ENCODE data around the gene GTF2F2.

The GTF2F2 gene

DNA sequence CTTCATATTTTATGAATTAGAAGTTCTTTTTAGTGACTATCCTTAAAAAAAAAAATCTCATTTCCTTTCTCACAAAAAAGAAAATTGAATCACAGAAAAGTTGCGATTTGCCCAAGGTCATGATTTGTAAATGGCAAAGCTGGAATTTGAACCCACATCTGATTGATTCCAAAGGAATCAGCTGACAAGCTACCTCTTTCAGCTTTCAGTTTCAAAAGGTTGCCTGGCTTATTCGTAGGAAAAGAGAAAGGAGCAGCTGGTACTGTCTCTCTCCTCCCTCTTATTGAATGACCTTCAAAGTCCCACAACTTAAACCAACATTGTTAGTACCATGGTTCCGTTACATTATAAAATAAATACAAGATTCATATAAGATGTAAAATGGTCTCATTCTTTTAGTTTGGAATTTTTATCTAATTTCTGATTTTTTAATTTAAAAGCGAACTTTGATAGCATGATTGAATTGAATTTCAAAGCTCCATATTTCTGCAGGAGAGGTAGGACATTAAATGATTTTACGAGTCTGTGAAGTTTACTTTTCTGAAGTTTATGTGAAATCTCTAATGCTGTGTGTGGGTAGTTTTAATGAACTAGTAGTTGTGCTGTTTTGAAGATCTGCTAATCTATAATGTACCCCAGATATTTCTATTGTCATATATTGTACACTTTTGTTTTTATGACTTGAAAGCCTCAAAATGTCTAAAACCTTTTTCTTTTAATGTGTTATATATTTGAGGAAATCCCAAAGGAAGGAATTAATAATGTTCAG lies 99.0 kb downstream of the GTF2F2 start:
- no peak for DNase-seq

DNA sequence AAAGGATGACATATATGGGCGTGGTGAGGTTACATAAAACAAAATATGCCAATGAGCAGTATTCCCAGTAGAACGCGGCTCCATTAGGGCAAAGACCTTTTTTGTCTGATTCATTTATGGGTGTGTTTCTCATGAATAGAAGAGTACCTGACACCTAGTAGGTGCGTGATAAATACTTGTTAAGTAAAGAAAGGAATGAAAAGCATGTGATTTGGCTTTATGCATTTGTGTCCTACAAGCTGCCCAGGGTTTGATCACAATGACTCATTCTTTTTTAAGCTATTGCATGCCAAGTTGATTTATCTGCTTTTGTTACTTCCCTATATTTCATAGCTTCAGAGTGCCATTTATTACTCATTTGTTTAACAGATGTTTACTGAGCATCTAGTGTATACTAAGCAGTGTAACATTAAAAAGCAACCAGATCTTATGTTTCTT lies 99.6 kb downstream of the GTF2F2 start:
- peak; percentile 90 for DNase-seq

DNA sequence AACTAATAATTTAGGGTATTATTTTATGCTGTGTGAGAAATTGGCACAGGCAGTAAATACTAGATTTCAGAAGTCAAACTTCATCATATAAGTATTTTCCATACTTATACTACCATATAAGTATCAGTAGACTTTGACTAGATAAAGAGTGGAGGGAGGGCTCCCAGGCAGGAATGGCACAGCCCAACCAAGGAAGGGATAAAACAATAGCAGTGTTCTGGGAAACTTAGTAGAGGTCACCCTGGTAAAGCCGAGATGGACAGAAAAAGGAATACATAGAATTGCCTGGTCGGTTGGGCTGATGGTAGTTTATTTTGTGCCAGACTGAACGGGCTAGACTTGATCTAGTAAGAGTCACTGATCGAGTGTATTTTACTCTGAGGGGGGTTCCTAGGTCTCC lies 100.1 kb downstream of the GTF2F2 start:
- no peak for DNase-seq

DNA sequence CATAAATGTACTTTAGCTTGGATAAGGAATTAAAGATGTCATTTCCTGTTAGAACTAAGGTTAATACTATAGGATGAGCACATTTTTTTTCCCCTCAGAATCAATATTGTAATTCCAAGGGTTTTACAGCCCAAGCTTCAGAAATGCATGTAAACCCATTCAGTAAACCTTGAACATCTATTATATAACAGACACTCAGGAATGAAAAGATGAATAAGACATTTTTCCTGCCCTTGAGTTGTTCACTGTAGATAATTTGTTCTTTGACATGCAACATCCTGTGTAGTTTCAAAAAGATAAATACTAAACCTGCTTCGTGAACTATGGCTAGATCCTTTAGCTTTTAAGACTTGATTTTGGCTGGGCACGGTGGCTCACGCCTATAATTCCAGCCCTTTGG lies 102.2 kb downstream of the GTF2F2 start:
- no peak for DNase-seq

DNA sequence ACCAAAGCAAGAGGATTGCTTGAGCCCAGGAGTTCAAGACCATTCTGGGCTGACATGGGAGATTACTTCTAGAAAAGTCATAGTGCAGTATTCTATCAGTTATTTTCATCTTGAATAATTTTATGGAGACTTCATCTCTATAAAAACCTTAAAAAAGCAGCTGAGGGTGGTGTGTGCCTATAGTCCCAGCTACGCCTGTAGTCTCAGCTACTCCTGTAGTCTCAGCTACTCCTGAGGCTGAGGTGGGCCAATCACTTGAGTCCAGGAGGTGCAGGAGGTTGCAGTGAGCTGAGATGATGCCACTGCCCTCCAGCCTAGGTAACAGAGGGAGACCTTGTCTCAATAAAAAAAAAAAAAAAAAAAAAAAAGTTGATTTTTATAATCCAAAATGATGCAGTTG lies 102.6 kb downstream of the GTF2F2 start:
- DNase-seq, result no peak

DNA sequence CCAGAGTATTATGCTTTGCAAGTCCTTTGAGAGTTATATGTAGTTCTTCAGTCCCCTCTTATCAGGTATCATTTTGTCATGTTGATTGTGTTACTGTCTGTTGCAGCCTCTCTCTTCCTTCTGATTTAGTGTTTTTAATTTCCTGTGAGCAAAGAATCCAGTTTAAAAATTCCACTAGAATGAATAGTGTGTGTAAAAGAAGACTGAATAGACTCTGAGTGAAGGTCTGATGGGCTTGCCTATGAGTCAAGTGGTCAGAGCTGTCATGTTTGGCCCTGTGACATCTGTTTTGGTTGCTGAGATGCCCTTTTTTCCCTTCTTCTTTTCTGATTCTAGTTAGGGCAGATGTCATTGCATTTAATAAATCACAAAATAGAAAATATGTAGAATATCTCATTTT lies 103.9 kb downstream of the GTF2F2 start:
- peak; percentile 39 for DNase-seq

DNA sequence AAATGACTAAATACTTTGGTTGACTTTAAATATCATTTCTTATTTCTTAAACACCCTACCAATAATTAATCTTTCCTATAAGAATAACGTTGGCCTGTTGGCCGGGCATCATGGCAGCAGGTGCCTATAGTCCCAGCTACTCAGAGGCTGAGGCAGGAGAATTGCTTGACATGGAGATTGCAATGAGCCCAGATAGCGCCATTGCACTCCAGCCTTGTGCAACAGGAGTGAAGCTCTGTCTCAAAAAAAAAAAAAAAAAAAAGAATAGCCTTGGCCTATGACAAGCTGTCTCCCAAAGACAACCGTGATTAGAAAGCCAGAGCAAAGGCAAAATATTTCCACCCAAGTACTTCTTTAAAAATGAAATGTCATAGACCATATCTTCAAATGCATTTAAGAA lies 105.1 kb downstream of the GTF2F2 start:
- DNase-seq, result no peak

DNA sequence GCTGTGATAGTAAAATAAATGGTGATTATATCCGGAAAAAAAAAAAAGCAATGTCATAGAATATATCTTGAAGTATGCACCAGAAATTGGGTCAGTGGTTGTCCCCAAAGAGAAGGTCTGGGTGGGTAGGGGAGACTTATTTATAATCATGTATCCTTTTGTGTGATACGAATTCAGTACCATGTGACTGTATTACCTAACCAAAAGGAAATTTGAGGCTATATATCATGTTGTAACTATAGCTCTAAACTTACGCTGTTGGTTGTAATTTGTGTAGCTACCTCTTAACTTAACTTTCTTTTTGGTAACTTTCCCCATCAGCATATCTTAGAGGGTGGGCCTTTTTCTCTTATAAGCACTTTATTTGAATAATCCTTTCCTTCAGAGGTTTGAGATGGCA lies 105.7 kb downstream of the GTF2F2 start:
- no peak for DNase-seq

DNA sequence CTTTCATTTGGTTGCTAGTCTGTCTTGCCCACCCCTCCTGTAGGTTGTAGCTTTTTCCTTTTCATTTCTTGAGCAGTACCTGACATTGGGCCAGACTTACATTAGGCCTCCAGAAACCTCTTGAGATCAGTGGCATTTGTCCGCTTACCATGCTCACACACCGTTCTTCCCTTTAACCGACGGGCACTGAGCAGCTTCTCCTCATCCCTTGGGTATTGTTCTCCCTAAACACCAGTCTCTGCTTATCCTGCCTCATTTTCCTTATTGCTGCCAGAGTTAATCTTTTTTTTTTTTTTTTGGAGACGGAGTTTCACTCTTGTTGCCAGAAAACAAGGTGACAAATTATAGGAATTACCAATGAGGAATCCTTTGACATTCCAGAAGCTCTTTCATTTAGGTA lies 107.7 kb downstream of the GTF2F2 start:
- no peak for DNase-seq

DNA sequence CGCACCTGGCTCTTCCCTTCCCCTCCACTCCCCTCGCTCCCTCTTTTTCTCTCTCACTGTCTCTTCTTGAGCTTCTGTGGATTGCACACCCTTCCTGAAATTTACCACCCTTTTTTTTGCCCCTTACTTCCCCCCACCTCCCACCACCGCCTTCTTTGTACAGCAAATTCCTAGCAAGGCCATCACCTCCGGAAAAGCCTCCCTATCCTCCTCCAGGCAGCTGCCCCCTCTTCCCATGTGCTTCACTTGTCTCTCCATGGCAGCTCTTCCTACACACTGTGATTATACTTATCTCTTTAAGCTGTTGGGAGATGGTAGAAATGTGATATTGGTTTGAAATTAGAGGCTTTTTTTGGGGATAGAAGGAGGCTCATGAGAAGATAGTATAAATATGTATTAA lies 108.9 kb downstream of the GTF2F2 start:
- DNase-seq, result no peak

DNA sequence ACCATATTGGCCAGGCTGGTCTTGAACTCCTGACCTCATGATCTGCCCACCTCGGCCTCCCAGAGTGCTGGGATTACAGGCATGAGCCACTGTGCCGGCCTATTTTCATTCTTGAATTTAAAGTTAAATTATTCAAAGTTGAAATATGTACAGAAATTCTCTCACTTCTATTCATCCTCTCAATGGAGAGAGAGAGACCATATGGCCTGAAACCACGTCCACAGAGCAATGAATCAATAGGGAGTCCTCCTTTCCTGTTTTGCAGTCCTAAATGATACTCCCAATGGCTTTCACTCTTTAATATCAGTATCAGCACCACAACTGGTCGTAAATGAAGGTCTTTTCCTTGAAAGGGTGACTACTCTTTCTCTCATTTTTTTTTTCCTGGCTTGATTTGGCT lies 111.0 kb downstream of the GTF2F2 start:
- peak; percentile 39 for DNase-seq

DNA sequence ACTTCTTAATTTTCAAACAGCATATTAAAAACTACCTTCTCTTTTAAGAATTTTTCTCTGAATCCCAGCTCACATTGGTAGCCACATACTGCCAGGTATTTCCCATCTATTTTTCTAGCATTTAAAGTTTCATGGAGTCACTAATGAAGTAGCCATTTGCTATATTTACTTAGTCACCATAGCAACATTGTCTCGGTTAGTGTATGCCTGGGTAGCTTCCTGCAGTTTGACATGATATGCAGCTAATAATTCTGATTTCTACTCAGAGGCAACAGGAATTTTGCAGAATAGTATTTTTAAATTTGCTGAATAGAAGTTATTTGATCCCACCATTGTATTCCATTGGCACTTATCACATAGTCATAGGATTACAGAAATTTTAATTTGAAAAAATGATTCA lies 111.4 kb downstream of the GTF2F2 start:
- peak; percentile 37 for DNase-seq

DNA sequence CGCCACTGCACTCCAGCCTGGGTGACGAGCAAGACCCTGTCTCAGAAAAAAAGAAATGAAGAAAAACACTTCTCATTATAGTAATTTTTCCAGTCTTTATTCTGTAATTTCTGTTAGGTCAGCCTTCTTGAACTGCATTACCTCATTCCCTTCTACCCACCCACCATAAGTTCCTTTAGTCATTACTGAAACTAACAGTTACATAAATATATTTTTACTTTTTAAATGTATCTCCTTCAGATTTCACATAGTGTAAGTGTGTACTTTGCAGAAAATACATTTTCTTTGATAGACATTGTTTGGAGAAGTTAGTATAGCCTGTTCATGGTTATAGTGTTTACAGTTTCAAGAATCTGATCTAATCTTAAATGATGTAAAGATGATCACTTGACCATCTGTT lies 112.3 kb downstream of the GTF2F2 start:
- no peak for DNase-seq

DNA sequence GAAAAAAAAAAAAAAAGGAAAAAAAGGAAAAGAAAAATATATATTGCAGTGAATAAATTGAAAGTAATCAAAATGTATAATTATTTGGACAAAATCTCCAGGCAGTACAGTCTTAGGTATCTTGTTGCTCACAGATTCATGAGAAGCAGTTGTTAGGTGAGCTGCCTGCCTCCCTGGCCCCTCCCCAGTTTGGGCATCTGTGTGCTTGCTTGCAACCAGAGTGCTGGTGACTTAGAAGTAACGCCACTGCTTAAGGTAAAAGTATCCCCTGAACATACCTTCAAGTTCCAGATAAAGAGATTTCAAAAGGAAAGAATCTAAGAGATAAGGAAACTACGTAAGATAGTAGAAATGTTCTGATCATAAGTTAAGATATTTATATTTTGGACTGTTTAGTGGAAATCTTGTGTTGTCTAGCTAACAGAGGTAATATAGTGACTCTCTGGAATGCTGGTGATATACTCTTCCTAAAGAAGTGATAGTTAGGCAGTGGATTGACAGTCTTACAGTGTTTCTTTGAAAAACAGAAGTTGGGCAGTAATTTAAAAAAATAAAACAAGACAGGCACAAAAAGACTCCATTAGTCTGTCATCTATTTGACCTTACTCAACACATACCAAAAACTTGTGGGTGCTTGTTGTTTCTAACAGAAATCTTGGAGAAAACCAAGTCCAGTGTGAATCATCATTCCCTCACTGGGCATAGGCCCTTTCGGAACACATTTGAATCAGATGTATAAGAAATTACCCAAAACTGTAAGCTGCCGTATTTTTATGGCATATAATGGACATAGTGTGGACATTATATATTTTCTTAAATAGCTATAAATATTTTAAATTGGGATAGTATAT lies 118.9 kb downstream of the GTF2F2 start:
- peak; percentile 68 for DNase-seq

DNA sequence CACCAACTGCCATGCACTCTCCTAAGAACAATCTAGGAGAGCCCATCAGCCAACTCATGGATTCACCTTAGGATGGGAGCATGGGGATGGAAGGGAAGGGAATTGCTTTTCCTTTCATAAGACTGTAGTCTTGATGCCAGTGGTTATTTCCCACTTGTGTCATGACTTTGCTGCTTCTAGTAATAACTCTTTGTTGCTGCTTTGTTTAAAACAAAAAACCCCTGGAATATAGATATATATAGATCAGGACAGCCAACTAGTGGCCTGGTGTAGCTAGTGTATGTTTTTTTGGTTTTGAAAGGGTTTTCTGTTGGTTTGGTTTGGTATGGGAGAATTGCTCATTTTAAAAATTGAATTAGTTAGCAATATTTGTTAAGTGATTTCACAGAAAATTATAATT lies 119.8 kb downstream of the GTF2F2 start:
- DNase-seq, result peak; percentile 35

DNA sequence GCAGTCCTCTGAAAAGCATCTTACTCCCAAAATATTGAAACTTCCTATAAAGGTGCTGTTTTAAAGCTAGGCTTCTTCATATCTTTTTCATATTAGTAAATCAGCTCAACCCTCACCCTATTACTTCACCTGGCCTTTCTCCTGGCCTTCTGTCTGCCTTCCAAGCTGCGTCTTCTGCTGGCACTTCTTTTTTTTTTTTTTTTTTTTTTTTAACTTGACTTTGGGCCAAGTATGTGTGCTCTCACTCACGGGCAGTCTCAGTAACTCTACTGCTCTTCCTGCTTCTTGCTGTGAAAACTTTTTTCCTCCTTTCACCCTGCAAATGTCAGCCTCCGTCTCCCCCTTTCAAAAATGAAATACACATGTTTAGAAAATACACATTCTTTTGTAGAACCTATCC lies 121.8 kb downstream of the GTF2F2 start:
- peak; percentile 44 for DNase-seq

DNA sequence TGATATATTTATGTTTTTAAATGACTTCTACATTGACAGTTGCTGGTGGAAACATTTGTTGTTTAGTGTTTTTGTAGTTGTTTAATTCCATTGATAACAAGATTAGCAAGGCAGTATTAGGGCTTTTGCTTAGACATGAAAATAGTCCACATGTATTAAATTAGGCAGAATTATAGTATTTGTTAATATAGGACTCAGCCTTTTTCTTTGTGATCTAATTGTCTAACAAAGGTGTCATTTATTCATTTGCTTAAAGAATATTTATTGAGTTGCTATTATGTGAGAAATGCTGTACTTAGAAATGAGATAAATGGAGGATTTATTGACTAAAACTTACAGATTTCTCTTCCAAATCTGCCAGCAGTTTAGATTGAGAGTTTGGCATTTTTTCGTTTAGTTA lies 122.2 kb downstream of the GTF2F2 start:
- DNase-seq, result no peak

DNA sequence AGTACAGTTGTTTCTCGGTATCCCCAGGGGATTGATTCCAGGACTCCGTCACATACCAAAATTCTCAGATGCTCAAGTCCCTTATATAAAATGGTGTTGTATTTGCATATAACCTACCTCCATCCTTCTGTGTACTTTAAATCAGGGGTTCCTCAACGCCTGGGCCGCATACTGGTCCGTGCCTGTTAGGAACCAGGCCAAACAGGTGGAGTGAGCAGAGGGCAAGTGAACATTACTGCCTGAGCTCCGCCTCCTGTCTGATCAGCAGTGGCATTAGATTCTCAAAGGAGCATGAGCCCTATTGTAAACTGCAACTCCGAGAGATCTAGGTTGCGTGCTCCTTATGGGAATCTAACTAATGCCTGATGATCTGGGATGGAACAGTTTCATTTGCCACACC lies 122.8 kb downstream of the GTF2F2 start:
- no peak for DNase-seq

DNA sequence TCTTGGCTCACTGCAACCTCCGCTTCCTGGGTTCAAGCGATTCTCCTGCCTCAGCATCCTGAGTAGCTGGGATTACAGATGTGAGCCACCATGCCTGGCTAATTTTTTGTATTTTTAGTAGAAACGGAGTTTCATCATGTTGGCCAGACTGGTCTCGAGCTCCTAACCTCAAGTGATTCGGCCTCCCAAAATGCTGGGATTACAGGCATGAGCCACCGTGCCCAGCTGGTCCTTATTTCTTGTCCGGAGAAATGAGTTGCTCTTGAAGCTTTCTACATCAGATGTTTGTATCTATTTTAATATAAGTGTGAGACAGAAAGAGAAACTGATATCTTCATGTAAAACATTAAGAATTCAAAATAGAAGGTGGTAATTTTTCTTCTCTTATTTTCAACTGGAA lies 124.4 kb downstream of the GTF2F2 start:
- DNase-seq, result peak; percentile 47

DNA sequence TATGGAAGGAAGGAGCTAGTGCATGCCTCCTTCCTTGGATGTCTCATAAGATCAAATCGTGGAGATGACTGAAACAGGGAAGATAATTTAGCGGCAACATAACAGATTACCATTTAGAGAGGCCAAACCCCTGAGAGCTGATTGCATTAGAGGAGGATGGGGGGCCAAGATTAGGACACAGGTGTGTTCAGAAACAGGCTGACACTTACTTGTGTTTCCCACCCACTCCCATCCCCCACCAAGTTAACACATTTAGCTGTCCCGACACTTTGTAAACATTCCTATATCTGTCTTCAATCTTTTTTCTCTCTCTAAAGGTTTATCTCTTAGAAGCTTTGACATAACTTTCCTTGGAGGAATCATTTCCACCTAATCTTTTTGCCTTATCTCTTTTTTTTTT lies 129.4 kb downstream of the GTF2F2 start:
- DNase-seq, result no peak

DNA sequence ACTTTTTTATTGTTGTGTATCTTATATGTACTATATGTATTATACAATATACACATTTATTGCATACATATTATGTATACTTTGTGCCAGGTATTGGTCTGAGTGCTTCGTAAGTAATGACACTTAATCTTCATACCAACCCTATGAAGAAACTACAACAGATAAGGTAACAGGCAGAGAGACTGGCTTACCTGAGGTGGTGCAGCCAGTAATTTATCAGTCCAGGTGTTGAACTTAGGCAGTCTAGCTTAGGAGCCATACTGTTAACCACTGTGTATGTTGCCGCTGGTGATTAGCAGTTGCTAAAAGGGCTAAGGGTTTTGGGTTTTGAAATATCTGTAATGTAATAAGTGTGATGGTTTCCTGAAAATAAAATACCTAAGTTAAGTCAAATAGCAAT lies 134.1 kb downstream of the GTF2F2 start:
- no peak for DNase-seq

DNA sequence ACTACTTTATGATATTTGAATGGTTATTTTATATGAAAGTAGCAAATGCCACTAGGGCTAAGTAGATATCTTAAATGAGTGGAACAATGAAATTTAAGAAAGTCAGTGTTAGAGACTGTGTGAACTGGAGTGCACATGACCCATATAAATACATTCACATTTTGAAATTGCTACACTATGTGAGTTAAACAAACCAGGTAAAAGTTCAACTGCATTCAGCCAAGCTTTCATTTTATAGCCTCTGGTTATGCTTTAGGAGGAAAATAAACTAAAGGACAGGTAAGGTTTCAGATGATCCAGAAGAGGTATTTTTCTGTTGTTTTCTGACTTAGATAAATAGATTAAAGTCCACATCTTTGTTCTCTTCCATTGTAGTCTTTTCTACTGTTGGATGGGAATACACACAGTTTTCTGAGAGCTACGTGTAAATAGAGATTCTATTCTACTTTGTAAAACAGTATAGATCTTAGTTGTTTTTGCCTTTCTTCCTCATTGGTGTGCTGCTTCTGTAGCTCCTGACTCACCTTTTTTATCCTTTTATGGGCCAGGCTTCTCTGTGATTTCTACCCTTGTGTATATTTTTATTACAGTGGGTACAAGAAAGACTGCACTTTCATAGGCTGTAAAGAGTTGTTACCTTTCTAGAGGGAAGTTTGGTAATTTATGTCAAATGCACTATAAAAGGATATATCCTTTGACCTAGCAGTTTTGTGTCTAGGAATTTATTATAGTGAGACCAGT lies 135.1 kb downstream of the GTF2F2 start:
- no peak for DNase-seq

DNA sequence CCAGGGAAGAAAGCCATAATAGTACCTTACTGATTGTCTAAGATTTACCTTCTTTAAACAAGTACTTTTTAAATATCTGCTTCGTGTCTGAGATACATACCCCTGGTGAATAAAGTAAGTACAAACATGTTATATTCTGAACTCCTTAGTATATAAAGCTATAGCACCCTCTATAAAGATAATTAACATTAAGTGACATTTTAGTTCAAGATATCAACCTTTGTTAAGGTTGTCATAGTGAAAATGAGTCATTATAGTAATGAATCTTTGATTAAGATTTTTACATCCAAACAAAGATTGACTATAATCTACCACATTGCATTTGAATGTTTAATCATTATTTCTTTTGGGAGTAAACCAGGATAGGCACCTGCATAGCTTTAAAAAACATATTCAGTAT lies 135.9 kb downstream of the GTF2F2 start:
- no peak for DNase-seq

Measured in HCEC 1CT (cell line).